Measurements from ENCODE around the gene MAGIX.
A peak's percentile ranks its signal among the peaks of the same experiment; 100 is the strongest.

MAGIX gene

DNA sequence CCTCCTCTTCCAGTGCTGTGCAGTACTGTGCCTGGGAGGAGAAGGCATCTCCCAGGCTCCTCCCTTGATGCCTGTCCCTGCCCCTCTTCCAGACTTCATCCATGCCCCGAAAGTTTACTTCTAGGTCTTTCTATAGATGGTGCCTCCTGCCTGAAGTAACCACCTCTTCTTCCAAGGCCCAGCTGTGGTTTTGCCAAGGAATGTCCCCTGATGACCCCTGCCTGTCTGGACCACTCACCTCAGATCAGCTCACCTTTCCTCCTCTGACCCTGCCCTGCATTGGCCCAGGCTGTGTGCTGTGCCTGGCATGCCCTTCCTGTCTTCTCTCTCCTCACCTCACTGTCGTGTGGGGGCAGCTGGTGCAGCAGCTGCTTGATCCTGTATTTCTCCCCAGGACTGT, 16.8 kb downstream of the MAGIX start:
- DNase-seq (ENCODE audit: extremely low read depth in 1 of 2, low read depth in 1 of 2): no peak

DNA sequence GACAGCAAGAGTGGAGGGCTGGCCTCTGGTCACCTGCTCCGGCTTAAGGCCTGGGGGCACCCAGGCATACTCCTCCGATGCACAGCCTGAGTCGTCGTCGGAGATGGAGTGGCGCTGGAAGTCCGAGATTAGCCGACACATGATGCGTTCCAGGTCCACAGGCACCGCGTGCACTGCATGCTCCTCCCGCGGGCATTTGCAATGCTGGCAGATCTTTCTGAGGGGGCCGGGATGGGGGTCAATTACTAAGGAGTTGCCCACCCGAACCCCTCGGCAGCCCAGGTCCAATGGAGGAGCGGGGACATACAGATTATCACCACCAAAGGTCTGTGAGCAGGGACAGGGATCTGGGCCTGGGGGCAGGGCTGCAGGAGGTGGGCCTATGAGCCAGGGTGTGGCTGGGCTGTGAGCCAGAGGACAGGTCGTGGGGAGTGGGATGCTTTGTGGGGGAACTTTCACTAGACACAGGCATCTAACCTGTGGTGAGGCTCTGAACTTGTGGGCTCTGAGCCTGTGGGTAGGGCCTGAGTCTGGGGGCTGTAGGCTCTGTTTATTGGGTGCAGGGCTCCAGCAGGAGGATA, 21.2 kb downstream of the MAGIX start:
- no peak for DNase-seq (ENCODE audit: extremely low read depth in 1 of 2, low read depth in 1 of 2)

DNA sequence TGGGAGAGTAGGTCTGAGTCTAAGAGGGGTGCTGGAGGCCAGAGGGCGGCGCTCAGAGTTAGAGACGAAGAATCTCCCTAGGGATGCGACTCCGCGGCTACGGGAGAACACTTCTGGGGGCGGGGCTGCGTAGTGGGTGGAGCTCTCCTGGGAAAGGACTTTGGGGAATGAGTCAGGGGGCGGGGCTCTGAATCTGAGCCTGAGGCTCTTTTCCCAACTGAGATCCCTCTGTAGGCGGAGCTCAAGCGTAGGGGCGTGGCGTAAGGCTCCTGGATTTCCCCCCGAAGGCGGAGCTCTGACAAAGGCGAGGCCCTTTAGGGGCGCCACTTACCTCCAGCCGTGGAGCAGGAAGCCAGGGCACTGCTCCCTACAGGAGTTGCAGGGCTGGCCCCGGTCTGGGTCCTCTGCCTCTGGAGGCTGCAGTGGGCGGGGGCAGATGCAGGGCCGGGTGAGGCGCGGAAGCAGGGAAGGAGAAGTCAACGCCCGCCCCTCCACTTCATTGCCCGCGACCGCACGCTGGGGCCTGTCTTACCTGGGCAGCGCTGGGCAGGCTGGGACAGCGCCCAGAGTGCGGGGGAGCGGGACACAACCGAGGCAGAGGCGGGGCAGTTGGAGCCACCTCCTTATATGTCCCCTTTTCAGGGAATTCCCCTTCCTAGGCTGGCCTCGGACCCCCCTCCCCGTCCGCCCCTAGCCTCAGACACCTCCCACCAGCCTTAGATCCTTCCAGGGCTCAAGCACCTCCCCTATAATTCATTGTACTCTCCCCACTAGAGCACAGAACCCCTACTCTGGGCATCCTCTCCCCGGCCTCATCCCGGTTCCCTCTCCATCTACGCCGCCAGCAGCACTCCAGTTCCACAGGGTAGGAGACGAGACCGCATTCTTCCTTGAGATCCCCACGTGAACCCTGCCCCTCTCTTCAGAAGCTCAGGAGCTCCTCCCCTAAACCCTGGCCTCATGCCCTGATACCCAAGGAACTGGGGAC, 22.0 kb downstream of the MAGIX start:
- no peak for DNase-seq (ENCODE audit: extremely low read depth in 1 of 2, low read depth in 1 of 2)

DNA sequence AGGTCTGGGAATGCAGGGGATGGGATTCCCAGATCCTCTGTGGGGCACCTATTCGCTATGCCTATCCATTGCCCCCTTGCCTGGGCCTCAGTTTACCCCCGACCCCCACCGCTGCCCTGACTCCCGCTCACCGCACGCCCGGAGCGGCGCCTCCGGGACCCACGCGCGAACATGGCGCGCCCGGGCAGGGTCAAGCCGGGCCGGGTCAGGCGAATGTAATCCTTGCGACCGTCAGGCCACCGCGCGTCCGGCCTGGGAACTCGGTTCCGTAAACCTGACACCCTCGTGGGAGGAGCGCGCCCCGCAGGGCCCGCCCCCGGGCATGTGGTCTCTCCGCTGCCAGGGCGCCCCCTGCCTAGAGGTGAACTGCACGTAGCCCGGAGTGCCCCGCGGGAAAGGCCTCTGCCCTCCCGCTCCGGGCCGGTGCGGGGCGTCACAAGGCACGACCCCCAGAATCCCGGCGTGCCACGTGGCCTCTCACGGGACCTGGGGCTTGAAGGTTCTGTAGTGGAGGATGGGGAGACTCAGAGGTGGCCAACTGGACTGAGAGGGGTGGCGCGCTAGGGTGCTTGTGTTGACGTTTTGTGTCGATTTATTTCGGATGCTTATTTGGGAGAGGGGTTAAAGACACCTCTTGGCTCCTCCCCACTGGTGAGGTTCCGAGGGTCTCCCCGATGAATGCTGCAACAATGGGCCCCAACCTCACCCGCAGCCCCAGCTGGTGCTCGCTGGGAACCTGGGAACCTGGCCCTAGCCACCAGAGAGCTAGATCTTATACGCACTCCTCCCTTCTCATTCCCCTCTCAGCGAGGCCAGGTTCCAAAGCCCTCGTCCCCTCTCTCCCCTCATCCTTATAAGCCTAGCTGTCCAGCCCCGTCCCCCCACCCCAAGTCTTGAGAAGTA, 23.8 kb downstream of the MAGIX start, which contains the start of gene PRICKLE3:
Gene PRICKLE3, minus strand, starts transcription at position 249 of the 903 bp plus-strand sequence. Its CDS starts 76 bp downstream, at position 173.
- DNase-seq (ENCODE audit: extremely low read depth in 1 of 2, low read depth in 1 of 2): peak in 1 of 2 donors; percentile 61

DNA sequence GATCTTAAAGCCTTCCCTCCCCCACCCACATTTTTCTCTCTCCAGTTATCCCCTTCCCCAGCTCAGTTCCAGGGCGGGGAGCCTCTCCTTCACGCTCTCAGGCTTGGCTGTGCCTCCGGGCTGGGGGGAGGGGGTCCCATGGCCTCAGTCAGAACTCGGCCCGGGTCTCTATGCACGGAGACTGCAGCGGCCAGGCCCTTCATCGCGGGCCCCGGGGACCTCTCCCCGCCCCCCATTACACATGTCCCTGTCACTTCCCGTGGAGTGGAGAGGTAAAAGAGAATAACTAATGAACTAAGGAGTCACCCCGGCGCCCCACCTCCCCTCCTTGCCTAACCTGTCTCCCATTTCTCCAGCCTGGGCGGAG, 24.5 kb downstream of the MAGIX start:
- DNase-seq (ENCODE audit: extremely low read depth in 1 of 2, low read depth in 1 of 2): no peak

DNA sequence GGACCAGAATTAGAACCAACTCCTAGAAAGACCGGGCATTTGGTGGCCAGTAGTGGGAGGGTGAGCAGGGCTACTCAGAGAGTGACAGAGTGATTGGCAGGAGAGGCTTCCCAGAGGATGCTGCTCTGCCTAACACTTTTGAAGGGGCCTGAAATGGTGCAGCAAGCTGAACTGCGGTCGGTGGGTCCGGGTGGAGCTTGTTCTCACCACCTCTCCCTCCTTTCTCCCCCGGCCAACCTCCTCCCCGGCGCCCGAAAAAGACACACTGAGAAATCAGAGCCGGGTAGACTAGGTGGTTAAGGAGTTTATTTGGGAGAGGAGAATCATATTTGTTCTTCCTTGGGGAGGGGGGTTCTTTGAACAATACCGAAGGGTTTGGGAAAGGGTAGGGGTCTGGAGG, 25.0 kb downstream of the MAGIX start:
- DNase-seq (ENCODE audit: extremely low read depth in 1 of 2, low read depth in 1 of 2): no peak

DNA sequence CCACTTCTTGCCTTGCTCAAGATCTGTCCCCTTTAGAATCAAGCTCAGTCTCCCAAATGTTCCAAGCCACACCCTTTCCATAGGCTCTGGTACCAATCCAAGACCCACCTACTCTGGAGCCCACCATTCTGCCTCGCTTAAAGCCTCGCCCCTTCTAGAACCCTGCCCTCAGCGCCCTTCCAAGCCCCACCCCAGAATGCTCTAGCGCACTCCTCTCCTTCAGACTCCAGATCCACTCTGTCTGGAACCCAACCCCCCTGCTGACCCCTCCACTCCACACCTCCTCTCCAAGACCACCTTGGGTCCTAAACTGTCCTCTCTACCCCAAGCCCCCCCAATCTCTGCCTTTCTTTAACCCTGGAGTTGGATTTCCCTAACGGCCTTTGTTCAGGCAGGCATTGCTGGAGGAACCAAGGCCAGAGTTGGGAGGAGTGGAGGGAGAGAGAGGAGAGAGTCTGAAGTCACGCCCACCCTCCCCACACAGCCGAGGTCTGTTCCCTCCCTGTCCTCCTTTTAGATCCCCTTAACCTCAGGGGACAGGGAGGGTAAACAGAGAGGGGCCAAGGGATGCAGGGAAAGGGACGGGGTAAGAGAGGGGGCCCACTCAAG, 26.0 kb downstream of the MAGIX start:
- no peak for DNase-seq (ENCODE audit: extremely low read depth in 1 of 2, low read depth in 1 of 2)

DNA sequence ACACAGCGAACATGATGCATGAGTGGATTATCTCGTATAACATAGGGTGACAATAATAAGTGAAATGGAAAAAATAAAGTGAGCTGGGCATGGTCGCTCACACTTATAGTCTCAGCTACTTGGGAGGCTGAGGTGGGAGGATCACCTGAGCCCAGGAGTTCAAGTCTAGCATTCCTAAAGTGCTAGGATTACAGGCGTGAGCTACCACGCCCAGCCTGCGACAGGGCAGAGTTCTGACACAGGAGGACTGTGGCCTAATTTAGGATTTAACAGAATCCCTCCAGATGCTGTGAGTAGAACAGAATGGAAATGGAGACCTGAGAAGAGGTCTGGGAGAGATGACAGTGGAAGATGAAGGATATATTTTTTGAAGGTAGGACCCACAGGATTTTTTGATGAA, 27.0 kb downstream of the MAGIX start:
- DNase-seq (ENCODE audit: extremely low read depth in 1 of 2, low read depth in 1 of 2): no peak

DNA sequence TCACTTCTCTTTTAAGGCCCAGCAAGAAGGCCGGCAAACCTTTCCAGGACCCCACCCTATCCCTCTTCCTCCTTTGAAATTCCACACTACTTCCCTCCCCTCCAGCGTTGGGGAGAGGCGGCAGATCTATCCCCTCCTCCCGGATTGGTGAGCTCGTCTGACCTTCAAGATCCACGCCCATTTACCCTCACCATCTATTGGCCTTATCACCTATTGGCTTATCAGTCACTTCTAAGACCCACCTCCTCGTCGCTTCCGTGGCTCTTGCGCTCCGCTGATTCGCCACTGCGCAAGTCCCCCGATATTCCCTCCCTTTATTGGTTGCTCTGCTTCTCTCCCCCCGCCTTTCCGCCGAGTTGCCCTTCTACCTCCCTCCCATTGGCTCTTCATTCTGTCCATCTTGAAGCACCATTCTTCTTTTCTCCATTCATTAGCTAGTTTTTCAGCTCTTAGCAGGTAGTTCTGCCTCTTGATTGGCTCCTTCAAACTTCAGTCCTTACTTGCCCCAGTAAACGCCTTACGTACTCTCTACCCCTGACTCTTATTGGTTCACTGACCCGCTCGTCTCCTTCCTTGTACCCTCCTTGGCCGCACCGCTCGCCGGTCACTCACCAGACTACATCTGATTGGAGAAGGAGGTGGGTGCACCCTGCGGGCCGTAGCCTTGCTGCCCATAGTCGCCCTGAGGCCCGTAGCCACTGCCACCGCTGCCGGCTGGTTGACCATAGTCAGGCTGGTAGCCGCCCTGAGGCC, 28.4 kb downstream of the MAGIX start:
- peak; percentile 58 to 73 for DNase-seq (ENCODE audit: extremely low read depth in 1 of 2, low read depth in 1 of 2)

DNA sequence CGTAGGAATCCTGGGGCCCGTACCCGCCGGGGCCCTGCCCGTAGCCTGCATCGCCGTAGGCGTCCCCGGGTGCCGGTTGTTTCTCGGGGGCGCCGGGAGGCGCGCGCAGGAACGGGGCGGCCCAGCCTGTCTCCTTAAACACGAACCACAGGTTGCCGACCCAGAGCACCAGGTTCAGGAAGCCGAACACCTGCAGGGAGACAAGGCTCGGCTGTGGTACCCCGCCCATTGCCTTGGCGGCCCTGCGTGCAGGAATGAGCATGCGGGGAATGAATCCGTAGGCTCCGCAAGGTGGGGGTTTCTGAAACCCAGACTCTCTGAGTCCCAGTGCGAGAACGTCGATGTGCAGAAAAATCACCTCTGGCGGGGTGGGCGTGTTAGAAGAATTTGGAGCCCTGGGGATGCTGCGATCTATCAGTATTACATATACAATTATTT, 29.0 kb downstream of the MAGIX start:
- DNase-seq (ENCODE audit: extremely low read depth in 1 of 2, low read depth in 1 of 2): no peak

DNA sequence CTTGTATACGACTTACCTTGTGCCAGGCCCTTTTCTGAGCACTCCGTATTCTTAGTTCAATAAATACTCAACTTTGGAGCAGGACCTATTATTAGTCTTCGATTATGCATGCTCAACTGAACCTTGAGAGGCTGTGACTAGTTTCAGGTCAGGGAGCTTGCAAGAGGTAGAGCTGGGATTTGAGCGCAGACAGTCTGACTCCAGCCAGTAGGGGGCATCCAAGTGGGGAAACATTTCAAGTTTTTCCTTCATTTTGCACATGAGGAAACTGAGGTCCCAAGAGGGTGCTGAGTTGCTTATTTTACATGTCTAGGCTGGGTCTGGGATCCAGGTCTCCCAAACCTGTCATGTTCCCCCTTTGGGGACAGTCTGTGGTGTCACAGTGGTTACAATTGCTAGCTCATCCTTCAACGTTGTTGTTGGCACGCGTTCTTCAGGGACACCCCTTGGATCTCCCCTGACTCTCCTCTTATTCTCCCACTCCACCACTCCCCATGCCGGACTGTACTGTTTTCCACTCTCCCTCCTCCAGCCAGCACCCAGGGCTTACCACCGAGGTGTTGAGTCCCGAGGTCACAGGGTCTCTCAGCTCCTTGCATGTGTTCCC, 30.3 kb downstream of the MAGIX start:
- no peak for DNase-seq (ENCODE audit: extremely low read depth in 1 of 2, low read depth in 1 of 2)

DNA sequence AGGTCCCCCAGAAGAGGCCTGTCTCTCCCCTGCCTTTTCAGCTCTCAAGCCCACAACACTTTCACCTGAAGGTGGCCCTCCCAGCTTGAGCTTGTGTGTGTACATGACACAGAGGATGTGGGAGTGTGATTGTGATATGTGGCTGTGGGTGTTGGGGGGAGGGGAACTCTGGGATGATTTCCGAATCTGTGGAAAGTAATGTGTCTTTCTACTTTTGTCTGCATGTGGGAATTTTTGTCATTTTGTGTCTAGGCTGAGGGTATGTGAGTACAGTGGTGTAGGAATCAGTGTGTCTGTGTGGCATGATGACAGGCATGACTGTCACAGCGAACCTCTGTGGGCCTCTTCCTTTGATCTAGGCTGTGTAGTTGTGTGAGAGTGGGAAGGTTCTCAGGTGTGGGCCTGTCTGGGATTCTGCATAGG, 31.0 kb downstream of the MAGIX start:
- no peak for DNase-seq (ENCODE audit: extremely low read depth in 1 of 2, low read depth in 1 of 2)

DNA sequence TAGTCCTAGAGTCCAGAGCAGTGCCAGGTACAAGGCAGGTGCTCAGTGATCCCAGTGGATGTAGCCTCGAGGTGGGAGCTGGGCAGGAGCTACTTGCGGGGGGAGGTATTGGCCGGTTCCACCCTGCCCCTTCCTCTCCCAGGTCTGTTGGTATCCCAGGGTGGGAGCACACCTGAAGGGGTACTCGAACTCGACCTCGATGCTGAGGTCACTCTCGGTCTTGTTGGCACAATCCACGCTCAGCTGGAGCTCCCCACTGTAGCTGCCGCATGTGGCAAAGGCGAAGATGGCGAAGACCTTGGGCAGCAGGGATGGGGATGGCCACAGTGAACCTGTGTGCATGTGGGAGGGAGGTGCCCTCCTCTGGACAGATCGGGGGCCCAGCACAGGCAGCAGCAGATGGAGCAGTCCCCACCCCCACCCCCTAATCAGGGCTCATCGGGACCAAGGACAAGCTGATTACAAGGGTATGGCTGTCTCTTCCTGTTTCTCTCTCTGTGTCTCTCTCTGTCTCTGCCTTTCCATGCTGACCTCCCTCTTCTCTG, 35.1 kb downstream of the MAGIX start:
- DNase-seq (ENCODE audit: extremely low read depth in 1 of 2, low read depth in 1 of 2): no peak

DNA sequence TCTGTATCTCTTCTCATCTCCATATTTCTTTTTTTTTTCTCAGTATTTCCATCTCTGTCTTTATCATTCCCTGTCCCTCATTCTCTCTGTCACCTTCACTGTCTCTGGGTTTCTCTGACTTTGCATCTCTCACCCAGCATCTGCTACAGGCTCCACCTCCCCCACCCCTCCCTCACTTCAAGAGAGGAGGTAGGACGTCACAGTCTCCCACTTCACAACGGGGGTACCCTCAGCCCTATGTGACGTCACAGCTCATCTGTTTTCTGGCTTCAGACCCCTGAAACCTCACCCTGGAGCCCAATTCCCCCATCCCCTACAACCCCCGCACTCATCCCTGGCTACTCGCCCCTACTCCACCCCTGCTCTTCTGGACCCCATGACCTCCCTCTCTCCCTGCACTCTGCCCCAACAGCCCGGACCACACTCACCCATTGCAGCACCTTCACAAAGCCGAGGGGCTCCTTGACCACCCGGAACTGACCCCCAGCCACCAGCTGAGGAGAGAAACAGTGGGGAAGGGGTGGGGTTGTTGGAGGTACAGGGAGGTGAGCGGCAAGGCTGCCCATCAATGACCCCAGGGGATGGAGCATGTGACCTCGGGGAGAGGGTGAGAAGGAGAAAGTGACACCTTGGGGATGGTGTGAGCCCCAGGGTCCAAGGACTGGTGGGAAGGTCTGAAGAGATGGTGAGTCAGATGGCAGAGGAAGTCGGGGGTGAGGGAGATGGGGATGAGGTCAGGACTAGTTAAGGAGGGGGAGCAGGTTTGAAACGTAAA, 36.2 kb downstream of the MAGIX start:
- no peak for DNase-seq (ENCODE audit: extremely low read depth in 1 of 2, low read depth in 1 of 2)

DNA sequence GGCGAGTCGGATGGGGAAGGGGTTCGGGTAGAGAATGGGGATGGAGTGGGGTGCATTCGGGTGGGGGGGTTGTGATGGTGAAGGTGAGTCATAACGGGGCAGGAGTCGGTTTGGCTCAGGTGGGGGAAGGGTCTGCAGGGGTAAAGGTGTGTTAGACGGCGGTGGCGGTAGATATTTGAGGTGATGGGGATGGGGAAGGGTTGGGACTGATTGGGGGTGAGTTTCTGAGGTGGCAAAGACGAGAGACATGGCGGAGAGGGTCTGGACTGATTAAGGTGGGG, 36.7 kb downstream of the MAGIX start:
- DNase-seq (ENCODE audit: extremely low read depth in 1 of 2, low read depth in 1 of 2): no peak

DNA sequence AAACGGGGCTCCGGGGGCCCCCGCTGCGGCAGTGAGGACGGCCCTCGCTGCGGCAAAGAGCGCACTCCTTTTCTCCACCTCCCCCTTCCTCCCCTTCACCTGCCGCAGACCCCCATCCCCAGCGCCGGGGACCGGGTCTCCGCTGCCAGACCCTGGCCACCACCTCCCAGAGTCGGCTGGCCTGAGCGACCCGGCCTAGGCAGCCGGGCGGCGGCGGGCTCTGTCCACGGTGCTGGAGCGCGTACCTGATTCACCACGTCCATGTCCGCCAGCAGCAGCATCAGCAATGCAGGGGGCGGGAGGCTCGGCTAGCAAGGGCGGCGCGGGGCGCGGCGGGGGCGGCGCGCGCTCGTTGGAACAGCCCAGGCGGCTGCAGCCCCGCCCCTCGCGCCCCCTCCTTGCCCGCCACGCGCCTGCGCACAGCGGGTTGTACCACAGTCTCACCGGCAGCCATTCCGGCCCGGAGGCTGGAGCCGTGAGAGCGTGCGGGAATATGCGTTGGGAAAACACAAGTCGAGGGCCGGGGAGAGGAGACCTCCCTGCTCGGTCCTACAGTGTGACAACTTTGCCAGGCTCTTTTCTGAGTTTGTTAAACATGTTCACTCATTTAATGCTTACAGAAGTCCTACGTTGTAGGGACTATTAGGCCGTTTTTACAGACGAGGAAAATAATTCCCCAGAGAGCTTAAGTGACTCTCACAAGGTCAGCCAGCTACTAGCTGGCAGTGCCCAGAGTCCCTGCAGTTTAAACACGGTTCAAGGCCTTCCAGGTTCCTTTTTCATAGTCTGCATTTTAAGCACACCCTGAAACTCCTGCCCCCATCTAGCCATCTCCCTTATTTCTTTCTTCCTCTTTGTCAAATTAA, 37.6 kb downstream of the MAGIX start, which contains the start of gene SYP:
Gene SYP, minus strand, starts transcription at position 288 of the 866 bp plus-strand sequence. Its CDS starts 7 bp downstream, at position 281.
- peak; percentile 63 to 79 for DNase-seq (ENCODE audit: extremely low read depth in 1 of 2, low read depth in 1 of 2)

DNA sequence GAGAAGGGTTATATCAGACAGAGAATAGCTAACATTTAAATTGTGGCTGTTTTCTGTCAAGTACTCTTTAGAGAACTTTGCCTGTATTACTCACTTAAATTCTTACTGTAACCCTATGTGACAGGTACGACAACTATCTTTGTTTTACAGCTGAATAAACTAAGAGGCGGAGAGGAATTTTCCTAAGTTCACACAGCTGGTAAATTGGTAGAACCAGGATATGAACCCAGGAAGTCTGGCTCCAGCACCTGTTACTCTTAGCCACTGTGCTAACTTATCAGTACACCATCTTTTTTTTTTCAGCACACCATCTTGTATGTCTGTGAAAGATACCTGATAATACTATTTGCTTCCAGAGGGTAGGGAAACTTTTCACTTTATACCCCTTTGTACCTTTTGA, 39.5 kb downstream of the MAGIX start:
- no peak for DNase-seq (ENCODE audit: extremely low read depth in 1 of 2, low read depth in 1 of 2)

DNA sequence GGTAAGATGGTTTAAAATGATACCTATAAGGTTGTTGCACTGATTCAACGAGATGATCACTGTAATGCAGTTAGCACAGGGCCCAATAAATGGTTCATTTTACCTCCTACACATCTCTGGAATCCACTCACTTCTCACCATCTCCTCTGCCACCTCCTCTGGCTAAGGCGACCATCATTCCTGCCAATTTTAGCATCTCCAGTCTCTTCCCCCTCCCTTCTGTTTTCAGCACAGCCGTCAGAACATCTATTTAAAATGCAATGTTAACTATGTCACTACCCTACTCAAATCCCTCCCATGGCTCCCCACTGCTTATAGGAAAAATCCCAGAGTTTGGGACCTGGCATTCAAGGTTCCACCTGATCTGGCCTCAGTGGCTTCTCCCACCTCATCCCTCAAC, 41.0 kb downstream of the MAGIX start:
- no peak for DNase-seq (ENCODE audit: extremely low read depth in 1 of 2, low read depth in 1 of 2)

Data from activated CD8-positive, alpha-beta memory T cell treated with anti-CD3 and anti-CD28 coated beads for 1 hour (primary cell).